ENCODE data around the gene GNAT3. TPM values are rescaled to one million over a fixed set of nuclear protein-coding genes. Genes with fewer than 3 reads are reported as not detected.

GNAT3 gene
- total and polyA plus RNA-seq, 4 experiments from 2014 or later, result not detected

DNA sequence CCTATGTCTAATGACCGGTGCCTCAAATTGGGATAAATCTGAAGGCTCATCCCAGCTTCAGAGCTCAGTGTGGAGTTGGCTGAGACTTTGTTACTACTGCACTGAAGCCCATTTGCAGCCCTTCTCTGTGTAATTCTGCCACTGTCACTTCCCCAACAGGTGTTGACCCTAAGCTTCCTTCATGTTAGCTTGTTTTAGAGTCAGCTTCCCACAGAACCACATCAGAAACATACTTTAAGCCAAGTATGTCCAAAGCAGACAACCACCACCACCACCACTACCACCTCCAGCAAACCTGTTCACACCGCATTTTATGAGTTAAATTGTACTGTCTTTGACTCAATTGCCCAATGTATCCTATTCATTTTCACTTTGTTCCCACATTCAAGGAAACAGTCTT, 25.2 kb upstream of the GNAT3 start:
- Mint-ChIP-seq H3K27me3 (no peaks in the 10 kb centered on the region), H3K9me3 (peaks cover 0 to 6% (median 4%) of the 10 kb centered on the region in 8 donors), H3K36me3 (no peaks in the 10 kb centered on the region), H3K4me1 (no peaks in the 10 kb centered on the region), H3K4me3 (no peak overlapping the region), H3K27ac (no peak overlapping the region)
- H3K27ac ChIP-seq (ENCODE audit: low read depth, low read length), result no peak overlapping the region
- POLR2A ChIA-PET (ENCODE audit: partially characterized antibody), result no interaction called here
- H3K36me3 ChIP-seq (ENCODE audit: insufficient read depth, low read length), result no peaks in the 10 kb centered on the region
- no peaks in the 10 kb centered on the region for H3K27me3 ChIP-seq (ENCODE audit: insufficient read depth, low read length)
- intact Hi-C loops (cut with micrococcal nuclease), result no loop called here
- no peaks in the 10 kb centered on the region for H3K4me1 ChIP-seq (ENCODE audit: insufficient read depth, low read length)
- CTCF ChIA-PET (ENCODE audit: partially characterized antibody), result no interaction called here
- no peak for DNase-seq
- no peak overlapping the region for H3K4me3 ChIP-seq (ENCODE audit: low read length in 2 of 2)
- H3K9me3 ChIP-seq (ENCODE audit: control insufficient read depth in 1 of 2, low read length in 2 of 2), result no peaks in the 10 kb centered on the region

DNA sequence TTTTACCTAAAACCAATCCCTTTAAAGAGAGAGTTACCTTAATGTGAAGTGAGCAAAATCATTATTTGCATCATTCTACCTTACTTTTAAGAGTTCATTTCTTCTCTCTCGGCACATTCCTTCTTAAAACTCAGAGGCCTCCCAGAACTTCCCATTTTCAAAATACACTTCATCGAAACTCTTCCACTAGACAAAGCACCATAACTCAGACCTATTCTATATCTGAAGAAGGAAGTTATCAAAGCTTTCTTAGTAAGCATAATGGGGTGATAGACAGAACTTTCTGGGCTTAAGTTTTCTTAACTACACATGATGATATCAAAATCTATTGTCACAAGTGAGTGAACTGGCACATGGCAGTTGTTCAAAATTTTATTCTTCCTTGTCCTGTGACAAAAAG, 24.6 kb upstream of the GNAT3 start:
- Mint-ChIP-seq H3K27ac (no peak overlapping the region), H3K4me1 (no peaks in the 10 kb centered on the region), H3K36me3 (no peaks in the 10 kb centered on the region), H3K27me3 (no peaks in the 10 kb centered on the region), H3K9me3 (peaks cover 0 to 9% (median 4%) of the 10 kb centered on the region in 8 donors), H3K4me3 (no peak overlapping the region)
- ChIA-PET POLR2A (ENCODE audit: partially characterized antibody) (no interaction called here), CTCF (ENCODE audit: partially characterized antibody) (no interaction called here)
- Histone ChIP-seq H3K36me3 (ENCODE audit: insufficient read depth, low read length) (no peaks in the 10 kb centered on the region), H3K9me3 (ENCODE audit: control insufficient read depth in 1 of 2, low read length in 2 of 2) (no peaks in the 10 kb centered on the region), H3K27ac (ENCODE audit: low read depth, low read length) (no peak overlapping the region), H3K27me3 (ENCODE audit: insufficient read depth, low read length) (no peaks in the 10 kb centered on the region), H3K4me1 (ENCODE audit: insufficient read depth, low read length) (no peaks in the 10 kb centered on the region), H3K4me3 (ENCODE audit: low read length in 2 of 2) (no peak overlapping the region)
- intact Hi-C loops (cut with micrococcal nuclease), result no loop called here
- DNase-seq, result no peak

DNA sequence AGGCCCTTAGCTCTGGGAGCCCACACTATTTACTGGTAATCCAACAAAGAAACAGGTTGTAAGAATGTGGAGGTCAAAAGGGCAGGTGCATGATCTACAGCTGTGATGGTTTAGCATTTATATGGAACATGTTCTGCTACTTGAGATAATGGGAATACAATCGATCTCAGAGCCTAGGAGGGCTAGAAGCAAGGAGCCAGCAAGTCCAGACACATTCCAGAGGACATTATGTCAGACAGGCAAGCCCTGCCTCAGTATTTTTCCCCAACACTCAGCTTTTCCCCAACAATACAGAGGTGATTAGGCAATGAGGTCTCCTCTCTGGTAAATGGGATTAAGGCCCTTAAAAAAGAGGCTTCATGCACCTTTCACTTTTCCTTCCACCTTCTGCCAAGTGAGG, 21.4 kb upstream of the GNAT3 start:
- no peaks in the 10 kb centered on the region for H3K4me1 Mint-ChIP-seq
- peaks cover 0 to 10% (median 6%) of the 10 kb centered on the region in 8 donors for H3K9me3 Mint-ChIP-seq

DNA sequence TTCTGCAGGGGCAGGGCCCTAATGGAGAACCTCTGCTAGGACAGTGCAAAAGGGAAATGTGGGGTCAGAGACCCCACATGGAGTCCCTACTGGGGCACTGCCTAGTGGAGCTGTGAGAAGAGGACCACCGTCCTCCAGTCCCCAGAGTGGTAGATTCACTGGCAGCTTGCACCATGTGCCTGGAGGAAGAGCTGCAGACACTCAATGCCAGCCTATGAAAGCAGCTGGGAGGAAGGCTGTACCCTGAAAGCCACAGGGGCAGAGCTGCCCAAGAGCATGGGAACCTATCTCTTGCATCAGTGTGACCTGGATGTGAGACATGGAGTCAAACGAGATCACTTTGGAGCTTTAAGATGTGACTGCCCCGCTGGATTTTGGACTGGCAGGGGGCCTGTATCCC, 20.3 kb upstream of the GNAT3 start:
- Mint-ChIP-seq H3K27me3 (no peaks in the 10 kb centered on the region), H3K4me1 (no peaks in the 10 kb centered on the region), H3K27ac (no peak overlapping the region), H3K4me3 (no peak overlapping the region), H3K36me3 (no peaks in the 10 kb centered on the region), H3K9me3 (peaks cover 0 to 10% (median 7%) of the 10 kb centered on the region in 8 donors)
- no peaks in the 10 kb centered on the region for H3K27me3 ChIP-seq (ENCODE audit: insufficient read depth, low read length)
- no peak overlapping the region for H3K4me3 ChIP-seq (ENCODE audit: low read length in 2 of 2)
- H3K36me3 ChIP-seq (ENCODE audit: insufficient read depth, low read length), result no peaks in the 10 kb centered on the region
- no peak overlapping the region for H3K27ac ChIP-seq (ENCODE audit: low read depth, low read length)
- intact Hi-C loops (cut with micrococcal nuclease), result no loop called here
- CTCF ChIA-PET (ENCODE audit: partially characterized antibody), result no interaction called here
- no peaks in the 10 kb centered on the region for H3K9me3 ChIP-seq (ENCODE audit: control insufficient read depth in 1 of 2, low read length in 2 of 2)
- DNase-seq, result no peak
- no peaks in the 10 kb centered on the region for H3K4me1 ChIP-seq (ENCODE audit: insufficient read depth, low read length)
- POLR2A ChIA-PET (ENCODE audit: partially characterized antibody), result no interaction called here

More for the DNA sequence above, 21.4 kb upstream of the GNAT3 start:
- Mint-ChIP-seq H3K36me3 (no peaks in the 10 kb centered on the region), H3K27me3 (no peaks in the 10 kb centered on the region), H3K4me3 (no peak overlapping the region), H3K27ac (no peak overlapping the region)
- ChIA-PET CTCF (ENCODE audit: partially characterized antibody) (no interaction called here), POLR2A (ENCODE audit: partially characterized antibody) (no interaction called here)
- DNase-seq, result no peak
- intact Hi-C loops (cut with micrococcal nuclease), result no loop called here
- no peak overlapping the region for H3K4me3 ChIP-seq (ENCODE audit: low read length in 2 of 2)
- H3K36me3 ChIP-seq (ENCODE audit: insufficient read depth, low read length), result no peaks in the 10 kb centered on the region
- H3K27ac ChIP-seq (ENCODE audit: low read depth, low read length), result no peak overlapping the region
- no peaks in the 10 kb centered on the region for H3K27me3 ChIP-seq (ENCODE audit: insufficient read depth, low read length)
- no peaks in the 10 kb centered on the region for H3K4me1 ChIP-seq (ENCODE audit: insufficient read depth, low read length)
- no peaks in the 10 kb centered on the region for H3K9me3 ChIP-seq (ENCODE audit: control insufficient read depth in 1 of 2, low read length in 2 of 2)

DNA sequence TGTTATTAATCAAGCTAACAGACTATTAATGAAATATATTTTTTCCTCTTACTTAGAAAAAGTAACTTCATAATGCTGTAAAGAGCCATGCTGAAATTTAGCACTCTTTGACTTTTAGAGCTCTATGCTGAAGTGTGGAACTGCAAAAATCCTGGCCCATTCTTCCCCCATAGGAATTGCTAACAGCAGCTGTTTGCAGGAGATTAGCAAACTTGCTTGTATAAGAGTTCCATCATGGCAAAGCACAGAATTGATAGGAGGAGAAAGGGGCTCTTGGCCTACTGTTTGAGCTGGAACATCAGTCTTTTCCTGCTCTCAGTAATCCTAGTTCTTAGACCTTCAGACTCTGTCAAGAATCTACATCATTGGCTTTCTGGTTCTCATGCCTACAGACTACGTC, 18.3 kb upstream of the GNAT3 start:
- DNase-seq, result no peak
- CTCF ChIA-PET (ENCODE audit: partially characterized antibody), result no interaction called here
- no peaks in the 10 kb centered on the region for H3K4me1 Mint-ChIP-seq

DNA sequence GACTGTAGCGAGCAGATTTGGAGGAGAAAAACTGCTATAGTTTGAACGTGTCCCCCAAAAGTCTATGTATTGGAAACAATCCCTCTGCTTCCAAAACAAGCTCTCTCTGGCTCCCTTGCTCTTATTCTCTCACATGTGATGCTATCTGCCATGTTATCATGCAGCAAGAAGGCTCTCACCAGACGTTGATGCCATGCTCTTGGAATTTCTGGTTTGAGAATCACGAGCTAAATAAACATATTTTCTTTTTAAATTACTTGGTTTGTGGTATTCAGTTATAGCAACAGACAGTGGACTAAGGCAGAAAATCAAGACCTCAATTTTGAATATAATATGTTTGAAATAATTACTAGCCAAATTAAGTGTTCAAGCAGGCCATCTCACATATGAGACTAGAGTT, 17.5 kb upstream of the GNAT3 start:
- no peak overlapping the region for H3K4me3 Mint-ChIP-seq
- ChIA-PET POLR2A (ENCODE audit: partially characterized antibody) (no interaction called here), CTCF (ENCODE audit: partially characterized antibody) (no interaction called here)
- peaks cover 4 to 15% (median 9%) of the 10 kb centered on the region in 8 donors for H3K9me3 Mint-ChIP-seq
- no peaks in the 10 kb centered on the region for H3K4me1 Mint-ChIP-seq
- Histone ChIP-seq H3K4me1 (ENCODE audit: insufficient read depth, low read length) (no peaks in the 10 kb centered on the region), H3K9me3 (ENCODE audit: control insufficient read depth in 1 of 2, low read length in 2 of 2) (no peaks in the 10 kb centered on the region), H3K27ac (ENCODE audit: low read depth, low read length) (no peak overlapping the region), H3K27me3 (ENCODE audit: insufficient read depth, low read length) (no peaks in the 10 kb centered on the region), H3K4me3 (ENCODE audit: low read length in 2 of 2) (no peak overlapping the region), H3K36me3 (ENCODE audit: insufficient read depth, low read length) (no peaks in the 10 kb centered on the region)
- H3K36me3 Mint-ChIP-seq, result no peaks in the 10 kb centered on the region
- intact Hi-C loops (cut with micrococcal nuclease), result no loop called here
- DNase-seq, result no peak
- no peak overlapping the region for H3K27ac Mint-ChIP-seq
- H3K27me3 Mint-ChIP-seq, result no peaks in the 10 kb centered on the region

More for the DNA sequence above, 18.3 kb upstream of the GNAT3 start:
- Histone ChIP-seq H3K36me3 (ENCODE audit: insufficient read depth, low read length) (no peaks in the 10 kb centered on the region), H3K27me3 (ENCODE audit: insufficient read depth, low read length) (no peaks in the 10 kb centered on the region), H3K27ac (ENCODE audit: low read depth, low read length) (no peak overlapping the region), H3K4me1 (ENCODE audit: insufficient read depth, low read length) (no peaks in the 10 kb centered on the region), H3K4me3 (ENCODE audit: low read length in 2 of 2) (no peak overlapping the region), H3K9me3 (ENCODE audit: control insufficient read depth in 1 of 2, low read length in 2 of 2) (no peaks in the 10 kb centered on the region)
- Mint-ChIP-seq H3K36me3 (no peaks in the 10 kb centered on the region), H3K27me3 (no peaks in the 10 kb centered on the region), H3K27ac (no peak overlapping the region), H3K9me3 (peaks cover 1 to 17% (median 11%) of the 10 kb centered on the region in 8 donors), H3K4me3 (no peak overlapping the region)
- intact Hi-C loops (cut with micrococcal nuclease), result no loop called here
- POLR2A ChIA-PET (ENCODE audit: partially characterized antibody), result no interaction called here

DNA sequence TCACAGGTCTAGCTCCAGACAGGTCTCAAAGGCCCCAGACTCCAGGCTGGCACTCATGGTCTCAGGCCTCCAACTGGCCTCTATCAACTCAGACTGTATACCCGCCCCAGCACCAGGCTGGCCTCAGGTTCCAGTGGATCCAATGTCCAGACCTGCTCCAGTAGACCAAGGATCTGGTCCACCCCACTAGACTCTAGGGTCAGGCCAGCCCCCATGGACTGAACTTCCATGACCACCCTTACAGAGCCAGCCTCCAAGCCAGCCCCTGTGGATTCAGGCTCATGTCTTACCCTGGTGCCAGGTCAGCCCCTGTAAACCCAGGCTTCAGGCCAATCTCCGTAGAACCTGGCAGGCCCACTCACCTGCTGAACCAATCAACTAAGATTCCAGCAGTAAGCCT, 16.8 kb upstream of the GNAT3 start:
- Mint-ChIP-seq H3K27me3 (no peaks in the 10 kb centered on the region), H3K9me3 (peaks cover 4 to 14% (median 11%) of the 10 kb centered on the region in 8 donors), H3K36me3 (no peaks in the 10 kb centered on the region), H3K4me1 (no peaks in the 10 kb centered on the region), H3K4me3 (no peak overlapping the region), H3K27ac (no peak overlapping the region)
- H3K4me1 ChIP-seq (ENCODE audit: insufficient read depth, low read length), result no peaks in the 10 kb centered on the region
- ChIA-PET POLR2A (ENCODE audit: partially characterized antibody) (no interaction called here), CTCF (ENCODE audit: partially characterized antibody) (no interaction called here)
- no peaks in the 10 kb centered on the region for H3K36me3 ChIP-seq (ENCODE audit: insufficient read depth, low read length)
- H3K27ac ChIP-seq (ENCODE audit: low read depth, low read length), result no peak overlapping the region
- no peak overlapping the region for H3K4me3 ChIP-seq (ENCODE audit: low read length in 2 of 2)
- no peak for DNase-seq
- intact Hi-C loops (cut with micrococcal nuclease), result no loop called here
- H3K27me3 ChIP-seq (ENCODE audit: insufficient read depth, low read length), result no peaks in the 10 kb centered on the region
- no peaks in the 10 kb centered on the region for H3K9me3 ChIP-seq (ENCODE audit: control insufficient read depth in 1 of 2, low read length in 2 of 2)

DNA sequence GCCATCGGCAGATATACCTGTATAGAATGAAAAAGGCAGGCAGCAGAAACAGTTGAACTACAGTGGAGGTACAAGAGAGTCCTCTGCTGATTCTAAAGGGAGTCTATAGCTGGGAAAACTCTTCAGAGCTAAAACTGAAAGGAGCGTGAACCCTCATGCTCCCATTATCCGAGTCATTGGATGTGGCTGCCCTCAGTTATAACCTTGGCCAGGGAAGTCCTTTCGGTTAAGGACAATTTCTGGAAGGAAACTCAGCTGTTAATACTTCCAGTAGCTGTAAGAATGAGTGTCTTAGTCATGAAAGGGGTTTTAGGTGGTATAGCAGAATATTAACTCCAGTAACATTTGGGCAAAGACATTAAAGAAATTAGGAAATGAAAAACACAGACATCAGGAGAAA, 14.6 kb upstream of the GNAT3 start:
- Mint-ChIP-seq H3K4me1 (no peaks in the 10 kb centered on the region), H3K36me3 (no peaks in the 10 kb centered on the region), H3K4me3 (no peak overlapping the region), H3K27me3 (no peaks in the 10 kb centered on the region), H3K27ac (no peak overlapping the region), H3K9me3 (peaks cover 4 to 14% (median 9%) of the 10 kb centered on the region in 8 donors)
- POLR2A ChIA-PET (ENCODE audit: partially characterized antibody), result no interaction called here
- H3K4me1 ChIP-seq (ENCODE audit: insufficient read depth, low read length), result no peaks in the 10 kb centered on the region
- H3K4me3 ChIP-seq (ENCODE audit: low read length in 2 of 2), result no peak overlapping the region
- H3K27me3 ChIP-seq (ENCODE audit: insufficient read depth, low read length), result no peaks in the 10 kb centered on the region
- H3K27ac ChIP-seq (ENCODE audit: low read depth, low read length), result no peak overlapping the region
- intact Hi-C loops (cut with micrococcal nuclease), result no loop called here
- no peaks in the 10 kb centered on the region for H3K36me3 ChIP-seq (ENCODE audit: insufficient read depth, low read length)
- CTCF ChIA-PET (ENCODE audit: partially characterized antibody), result no interaction called here
- H3K9me3 ChIP-seq (ENCODE audit: control insufficient read depth in 1 of 2, low read length in 2 of 2), result no peaks in the 10 kb centered on the region
- DNase-seq, result no peak
